ENCODE results near the gene SFTPB. TPM values are rescaled to one million over a fixed set of nuclear protein-coding genes. Genes with fewer than 3 reads are reported as not detected.

The SFTPB gene
- total RNA-seq, 1 experiment from 2014 or later = not detected

- no peak for TF ChIP-seq EZH2 (IDR thresholded peaks at IDR 0.05; ENCODE audit: low read depth)
- TF ChIP-seq, protein P1, sequence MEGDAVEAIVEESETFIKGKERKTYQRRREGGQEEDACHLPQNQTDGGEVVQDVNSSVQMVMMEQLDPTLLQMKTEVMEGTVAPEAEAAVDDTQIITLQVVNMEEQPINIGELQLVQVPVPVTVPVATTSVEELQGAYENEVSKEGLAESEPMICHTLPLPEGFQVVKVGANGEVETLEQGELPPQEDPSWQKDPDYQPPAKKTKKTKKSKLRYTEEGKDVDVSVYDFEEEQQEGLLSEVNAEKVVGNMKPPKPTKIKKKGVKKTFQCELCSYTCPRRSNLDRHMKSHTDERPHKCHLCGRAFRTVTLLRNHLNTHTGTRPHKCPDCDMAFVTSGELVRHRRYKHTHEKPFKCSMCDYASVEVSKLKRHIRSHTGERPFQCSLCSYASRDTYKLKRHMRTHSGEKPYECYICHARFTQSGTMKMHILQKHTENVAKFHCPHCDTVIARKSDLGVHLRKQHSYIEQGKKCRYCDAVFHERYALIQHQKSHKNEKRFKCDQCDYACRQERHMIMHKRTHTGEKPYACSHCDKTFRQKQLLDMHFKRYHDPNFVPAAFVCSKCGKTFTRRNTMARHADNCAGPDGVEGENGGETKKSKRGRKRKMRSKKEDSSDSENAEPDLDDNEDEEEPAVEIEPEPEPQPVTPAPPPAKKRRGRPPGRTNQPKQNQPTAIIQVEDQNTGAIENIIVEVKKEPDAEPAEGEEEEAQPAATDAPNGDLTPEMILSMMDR (conservative IDR thresholded peaks at IDR 0.05) = no peak
- no peaks in the 10 kb centered on the region for H3K79me2 ChIP-seq (ENCODE audit: low read depth)
- H4K20me1 ChIP-seq (ENCODE audit: insufficient read depth) = no peaks in the 10 kb centered on the region; the same call in 1 of the 2 replicates
- DNase-seq = no peak
- H3K4me1 ChIP-seq (replicated peaks; ENCODE audit: insufficient read depth) = peaks cover 20% of the 10 kb centered on the region
- BruUV-seq (replicated peaks) = no TSS peak
- no peaks in the 10 kb centered on the region for H3K27me3 ChIP-seq (ENCODE audit: insufficient read depth, low read depth)
- no peak overlapping the region for H3K27ac ChIP-seq
- ChIA-PET POLR2A (ENCODE audit: unreplicated experiment) (no interaction called here), CTCF (interaction anchor here (0.6 kb wide), 1 partner anchor 820 kb away, joined by 5 read pairs; no protein-coding TSS in a partner anchor)
- intact Hi-C loops (cut with micrococcal nuclease; ENCODE audit: unreplicated experiment) = no loop called here
- peaks cover 49% of the 10 kb centered on the region for H3K36me3 ChIP-seq (ENCODE audit: low read depth)
- H2AFZ ChIP-seq = no peak overlapping the region
- H3K9me3 ChIP-seq (ENCODE audit: insufficient read depth, low read depth) = no peaks in the 10 kb centered on the region
- H3F3A ChIP-seq (ENCODE audit: insufficient read depth, low read depth) = peaks cover 40% of the 10 kb centered on the region
- no peak overlapping the region for H3K4me3 ChIP-seq
- H3K4me2 ChIP-seq = no peak overlapping the region
- H3K9me2 ChIP-seq (ENCODE audit: insufficient read depth) = no peaks in the 10 kb centered on the region
Observed at GRCh38 chr2:85644909-85645308, 23.1 kb downstream of the SFTPB start.

GRCh38 chr2:85642725-85643124 is 25.3 kb downstream of the SFTPB start:
- CTCF ChIA-PET = no interaction called here
- POLR2A ChIA-PET (ENCODE audit: unreplicated experiment) = no interaction called here

DNA sequence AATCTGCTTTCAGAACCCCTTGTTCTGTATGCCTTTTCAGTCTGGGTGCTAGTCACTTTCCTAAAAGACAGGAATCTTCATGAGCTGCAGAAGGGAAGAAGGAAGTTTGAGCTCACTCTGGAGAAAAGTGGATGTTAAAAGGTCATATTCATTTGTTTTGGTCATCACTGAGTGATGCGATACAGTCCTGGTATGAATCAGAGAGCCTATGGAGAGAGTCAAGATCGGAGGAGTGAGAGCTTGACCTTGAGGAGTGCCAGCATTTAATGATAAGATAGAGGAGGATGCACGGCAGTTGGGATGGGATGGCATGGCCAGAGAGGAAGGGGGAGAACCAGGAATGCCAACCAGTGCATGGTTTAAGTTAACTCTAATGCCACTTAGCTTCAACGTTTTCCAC is 32.4 kb downstream of the SFTPB start:
- CTCF ChIA-PET = no interaction called here
- H3K4me3 ChIP-seq = no peak overlapping the region
- H3K36me3 ChIP-seq (ENCODE audit: low read depth) = peaks cover 30% of the 10 kb centered on the region
- no peaks in the 10 kb centered on the region for H3K79me2 ChIP-seq (ENCODE audit: low read depth)
- H3K27me3 ChIP-seq (ENCODE audit: insufficient read depth, low read depth) = no peaks in the 10 kb centered on the region
- DNase-seq = no peak
- H3K27ac ChIP-seq = no peak overlapping the region
- POLR2A ChIA-PET (ENCODE audit: unreplicated experiment) = interaction anchor here (0.6 to 0.7 kb wide), 2 partner anchors 16 to 323 kb away, joined by 7 to 11 read pairs; no protein-coding TSS in a partner anchor
- no TSS peak for BruUV-seq (replicated peaks)
- TF ChIP-seq EZH2 (IDR thresholded peaks at IDR 0.05; ENCODE audit: low read depth) = no peak
- TF ChIP-seq, protein P1 (conservative IDR thresholded peaks at IDR 0.05) = no peak
- H3F3A ChIP-seq (ENCODE audit: insufficient read depth, low read depth) = peaks cover 27% of the 10 kb centered on the region
- intact Hi-C loops (cut with micrococcal nuclease; ENCODE audit: unreplicated experiment) = loop anchor here (2.0 to 5.0 kb wide), 2 partner anchors 71 to 92 kb away; no protein-coding TSS in a partner anchor
- H3K4me2 ChIP-seq = no peak overlapping the region
- no peaks in the 10 kb centered on the region for H3K9me2 ChIP-seq (ENCODE audit: insufficient read depth)
- H2AFZ ChIP-seq = no peak overlapping the region
- H3K9me3 ChIP-seq (ENCODE audit: insufficient read depth, low read depth) = no peaks in the 10 kb centered on the region
- H3K4me1 ChIP-seq (replicated peaks; ENCODE audit: insufficient read depth) = no peaks in the 10 kb centered on the region
- H4K20me1 ChIP-seq (ENCODE audit: insufficient read depth) = peaks cover 18% of the 10 kb centered on the region; the same call in 1 of the 2 replicates

More at GRCh38 chr2:85642725-85643124, 25.3 kb downstream of the SFTPB start:
- 0 out of 2 replicates have a peak overlapping the region, but pooled peaks have one; percentile 6 for H3K27ac ChIP-seq
- no peaks in the 10 kb centered on the region for H3K9me2 ChIP-seq (ENCODE audit: insufficient read depth)
- H3K27me3 ChIP-seq (ENCODE audit: insufficient read depth, low read depth) = no peaks in the 10 kb centered on the region
- DNase-seq = no peak
- no peak overlapping the region for H3K4me3 ChIP-seq
- H3K4me2 ChIP-seq = no peak overlapping the region
- H3K9me3 ChIP-seq (ENCODE audit: insufficient read depth, low read depth) = no peaks in the 10 kb centered on the region
- no peak overlapping the region for H2AFZ ChIP-seq
- H3K79me2 ChIP-seq (ENCODE audit: low read depth) = no peaks in the 10 kb centered on the region
- H3F3A ChIP-seq (ENCODE audit: insufficient read depth, low read depth) = peaks cover 19% of the 10 kb centered on the region; the same call in 1 of the 2 replicates
- BruUV-seq (replicated peaks) = no TSS peak
- no peaks in the 10 kb centered on the region; the same call in 1 of the 2 replicates for H4K20me1 ChIP-seq (ENCODE audit: insufficient read depth)
- TF ChIP-seq EZH2 (IDR thresholded peaks at IDR 0.05; ENCODE audit: low read depth) = no peak
- TF ChIP-seq, protein P1 (conservative IDR thresholded peaks at IDR 0.05) = no peak
- H3K36me3 ChIP-seq (ENCODE audit: low read depth) = peaks cover 51% of the 10 kb centered on the region
- intact Hi-C loops (cut with micrococcal nuclease; ENCODE audit: unreplicated experiment) = no loop called here
- no peaks in the 10 kb centered on the region for H3K4me1 ChIP-seq (replicated peaks; ENCODE audit: insufficient read depth)

Data from PC-9 (cell line).